Brain microvascular endothelial cell (primary cell): ENCODE data around the gene IQCF2.

Source experiments
- DNase-seq: peaks from one replicate; pipeline ENCODE4 v3.0.0-alpha.2; 2020
- H3K27ac ChIP-seq: fragments of 250-450 bp; sonication (Bioruptor Pico); 2 replicates; pipeline ENCODE4 v1.5.1; 2020; ENCODE audit warnings: mild to moderate bottlenecking, moderate library complexity
- H3K27me3 ChIP-seq: fragments of 250-450 bp; sonication (Bioruptor Pico); replicated peaks from 2 replicates; pipeline ENCODE4 v1.5.1; 2020; ENCODE audit warnings: mild to moderate bottlenecking
- H3K36me3 ChIP-seq: fragments of 250-450 bp; sonication (Bioruptor Pico); replicated peaks from 2 replicates; pipeline ENCODE4 v1.5.1; 2020; ENCODE audit warnings: mild to moderate bottlenecking
- H3K4me3 ChIP-seq: 2 replicates; pipeline ENCODE4 v1.5.1; 2011; ENCODE audit warnings: low read depth, mild to moderate bottlenecking, control low read depth, low read length, moderate library complexity
- CTCF ChIP-seq: IDR thresholded peaks from 2 replicates; pipeline ENCODE4 v1.5.1; 2011; ENCODE audit warnings: low read depth, mild to moderate bottlenecking, moderate library complexity, low read length, control low read depth, inconsistent platforms; ENCODE audit errors: missing control alignments
- in situ Hi-C: cut with HindIII; loops from 2 replicates; pipeline ENCODE4 v1.10.0; 2017; ENCODE audit warnings: low sequenced_read_pairs, low pct_ligation_motif_present

Gene IQCF2

GRCh38 chr3:51860703-51861665, at the start of gene IQCF2:
TSS of gene IQCF2 (plus strand) at chr3:51861615. CDS start at chr3:51861667, 52 bp downstream.
- in situ Hi-C loops, result no loop called here
- TF ChIP-seq CTCF, result no peak
- H3K4me3 ChIP-seq, result no peak within 1 kb of the TSS
- H3K27me3 ChIP-seq, result no peaks in the 10 kb centered on the region
- H3K27ac ChIP-seq, result no peak within 1 kb of the TSS
- no peaks in the 10 kb centered on the region for H3K36me3 ChIP-seq
- DNase-seq, result no peak

GRCh38 chr3:51813539-51813938, 47.9 kb upstream of the IQCF2 start:
- no peaks in the 10 kb centered on the region for H3K27me3 ChIP-seq
- in situ Hi-C loops, result no loop called here
- no peak for TF ChIP-seq CTCF
- H3K4me3 ChIP-seq, result no peak overlapping the region
- no peak for DNase-seq
- H3K27ac ChIP-seq, result no peak overlapping the region
- no peaks in the 10 kb centered on the region for H3K36me3 ChIP-seq

GRCh38 chr3:51814034-51814433, 47.4 kb upstream of the IQCF2 start:
- no peak for TF ChIP-seq CTCF
- no peaks in the 10 kb centered on the region for H3K36me3 ChIP-seq
- no peak overlapping the region for H3K27ac ChIP-seq

GRCh38 chr3:51815614-51816013, 45.8 kb upstream of the IQCF2 start:
- Histone ChIP-seq H3K27ac (no peak overlapping the region), H3K4me3 (no peak overlapping the region), H3K36me3 (no peaks in the 10 kb centered on the region), H3K27me3 (no peaks in the 10 kb centered on the region)
- in situ Hi-C loops, result no loop called here
- TF ChIP-seq CTCF, result no peak
- no peak for DNase-seq

More at GRCh38 chr3:51814034-51814433, 47.4 kb upstream of the IQCF2 start:
- no peak for DNase-seq
- in situ Hi-C loops, result no loop called here
- Histone ChIP-seq H3K27me3 (no peaks in the 10 kb centered on the region), H3K4me3 (no peak overlapping the region)

GRCh38 chr3:51816723-51817122, 44.7 kb upstream of the IQCF2 start:
- in situ Hi-C loops, result no loop called here
- Histone ChIP-seq H3K27me3 (no peaks in the 10 kb centered on the region), H3K27ac (no peak overlapping the region), H3K36me3 (no peaks in the 10 kb centered on the region), H3K4me3 (no peak overlapping the region)
- TF ChIP-seq CTCF, result no peak
- no peak for DNase-seq
